Endothelial cell of umbilical vein (primary cell): ENCODE results near the gene CMSS1. TPM values are rescaled to one million over a fixed set of nuclear protein-coding genes. Genes with fewer than 3 reads are reported as not detected.

Experiments used
- BruUV-seq: library from RNA; stranded (reverse); fragments of 400-500 nt; replicated peaks from 2 replicates; lab custom pipeline; 2021; lab: Mats Ljungman, UMichigan
- CTCF ChIA-PET: fragments of 300-600, 350-600 bp; sonication (Branson Sonifier 250); formaldehyde crosslinking; loops from one replicate; lab custom pipeline; 2021; ENCODE audit warnings: antibody characterized with exemption, inconsistent platforms; lab: Charles Lee
- POLR2A ChIA-PET: fragments of 300-600, 350-600 bp; sonication (Branson Sonifier 250); formaldehyde crosslinking; loops from one replicate; lab custom pipeline; 2021; ENCODE audit warnings: antibody characterized with exemption, inconsistent platforms; lab: Charles Lee
- DNase-seq: peaks from one replicate; pipeline ENCODE4 v3.0.0-alpha.2; 2011; ENCODE audit warnings: low read depth, low spot score
- FAIRE-seq: peaks from 2 replicates; lab custom pipeline; 2011; peaks lifted over from hg19 to GRCh38; lab: Jason Lieb, UNC
- H2AFZ ChIP-seq: 2 replicates; pipeline ENCODE4 v1.6.0; 2012; ENCODE audit warnings: low read depth, low read length, control low read depth, inconsistent platforms
- H3K27ac ChIP-seq: 2 replicates; pipeline ENCODE4 v1.5.1; 2011; ENCODE audit warnings: low read depth, mild to moderate bottlenecking, control low read depth, low read length, moderate library complexity; ENCODE audit not compliant: insufficient read depth
- H3K27me3 ChIP-seq, 2 experiments: 2 replicates each; pipeline versions ENCODE4 v1.6.0 to v1.6.1; 2011; ENCODE audit warnings: low read length in 2 of 2, mixed read lengths in 1 of 2; ENCODE audit not compliant: control insufficient read depth in 2 of 2, insufficient read depth in 2 of 2
- H3K36me3 ChIP-seq, 2 experiments: 2 replicates in 1 of 2; 3 replicates in 1 of 2; pipeline ENCODE4 v1.5.1; 2011; ENCODE audit warnings: low read length in 2 of 2, mild to moderate bottlenecking in 1 of 2, moderate library complexity in 1 of 2; ENCODE audit not compliant: control insufficient read depth in 2 of 2, insufficient read depth in 2 of 2; ENCODE audit errors: extremely low read depth in 1 of 2
- H3K4me1 ChIP-seq: 3 replicates; pipeline ENCODE4 v1.5.1; 2011; ENCODE audit warnings: mild to moderate bottlenecking, low read length; ENCODE audit not compliant: control insufficient read depth, insufficient read depth; ENCODE audit errors: extremely low read depth
- H3K4me2 ChIP-seq: 2 replicates; pipeline ENCODE4 v1.6.1; 2011; ENCODE audit warnings: low read length, control low read depth, mixed read lengths; ENCODE audit not compliant: insufficient read depth
- H3K4me3 ChIP-seq, 3 experiments: fragments of 200-600 bp in 1 of 3; sonication (generic), shearing (Covaris generic) in 1 of 3; replicated peaks in 1 of 3; 2 replicates each; pipeline ENCODE4 v1.5.1; 2011 to 2016; ENCODE audit warnings: control low read depth in 3 of 3, low read length in 3 of 3, mild to moderate bottlenecking in 2 of 3, inconsistent platforms in 1 of 3, low read depth in 1 of 3, moderate library complexity in 1 of 3; ENCODE audit not compliant: insufficient read depth in 1 of 3
- H3K79me2 ChIP-seq: 2 replicates; pipeline ENCODE4 v1.6.0; 2012; ENCODE audit warnings: low read length, inconsistent platforms; ENCODE audit not compliant: control insufficient read depth, insufficient read depth
- H3K9ac ChIP-seq: replicated peaks from 2 replicates; pipeline ENCODE3; 2011; ENCODE audit warnings: low read length, control low read depth; ENCODE audit not compliant: insufficient read depth; ENCODE audit errors: extremely low read depth
- H3K9me1 ChIP-seq: replicated peaks from 3 replicates; pipeline ENCODE4 v1.6.0; 2011; ENCODE audit warnings: mild to moderate bottlenecking, low read length; ENCODE audit not compliant: control insufficient read depth, insufficient read depth; ENCODE audit errors: extremely low read depth
- H3K9me3 ChIP-seq: replicated peaks from 2 replicates; pipeline ENCODE4 v1.5.1; 2012; ENCODE audit warnings: low read length, inconsistent platforms; ENCODE audit not compliant: control insufficient read depth, insufficient read depth
- H4K20me1 ChIP-seq: replicated peaks from 2 replicates; pipeline ENCODE3; 2011; ENCODE audit warnings: mild to moderate bottlenecking, low read length; ENCODE audit not compliant: control insufficient read depth, insufficient read depth; ENCODE audit errors: extremely low read depth
- EZH2 ChIP-seq: IDR thresholded peaks from 2 replicates; pipeline ENCODE4 v1.6.1; 2012; ENCODE audit warnings: borderline replicate concordance, low read depth, mild to moderate bottlenecking, moderate library complexity, low read length, inconsistent platforms; ENCODE audit not compliant: severe bottlenecking
- FOS ChIP-seq: IDR thresholded peaks from 2 replicates; pipeline ENCODE4 v1.6.1; 2011; ENCODE audit warnings: mild to moderate bottlenecking, low read length, moderate library complexity, borderline replicate concordance; ENCODE audit not compliant: insufficient read depth
- GATA2 ChIP-seq: IDR thresholded peaks from 2 replicates; pipeline ENCODE4 v1.7.0; 2011; ENCODE audit warnings: low read depth, mild to moderate bottlenecking, moderate library complexity, mixed read lengths, low read length; ENCODE audit not compliant: insufficient read length, insufficient read depth
- JUN ChIP-seq: IDR thresholded peaks from 2 replicates; pipeline ENCODE4 v1.6.1; 2011; ENCODE audit warnings: borderline replicate concordance, low read depth; ENCODE audit not compliant: insufficient read length, insufficient read depth
- MYC ChIP-seq: IDR thresholded peaks from one replicate; pipeline ENCODE4 v1.6.1; 2011; ENCODE audit warnings: mild to moderate bottlenecking, low read depth, low read length
- POLR2A ChIP-seq: IDR thresholded peaks from 2 replicates; pipeline ENCODE4 v1.6.1; 2012; ENCODE audit warnings: low read depth, mild to moderate bottlenecking, control low read depth, low read length
- POLR2AphosphoS5 ChIP-seq: IDR thresholded peaks from 2 replicates; pipeline ENCODE4 v1.6.1; 2012; ENCODE audit warnings: low read depth, mild to moderate bottlenecking, control low read depth, low read length, moderate library complexity; ENCODE audit not compliant: insufficient read depth
- dilution Hi-C: fragments of 300-500 bp; cut with MboI; formaldehyde crosslinking; loops from one replicate; pipeline ENCODE4 v1.15.0; 2019; ENCODE audit warnings: low sequenced_read_pairs; ENCODE audit not compliant: extremely low pct_ligation_motif_present
- intact Hi-C: fragments of 100-400 bp; cut with micrococcal nuclease; formaldehyde crosslinking; loops from one replicate; pipeline ENCODE4 v1.10.0; 2022
- polyA plus RNA-seq, 4 experiments: library from polyadenylated mRNA; depleted of rRNA in 3 of 4; stranded (reverse) in 3 of 4; unstranded in 1 of 4; fragments of >200 nt; gene quantifications; 2 replicates each; pipeline versions ENCODE4 v1.2.1 to v1.2.3, GENCODE V29; 2011 to 2012; ENCODE audit warnings: missing spikeins in 1 of 4
- total RNA-seq: library from RNA; stranded (reverse); gene quantifications from 2 replicates; pipeline ENCODE4 v1.2.3, GENCODE V29; 2021
- TF ChIP-seq, protein P1 (sequence below), 2 donors: IDR thresholded peaks; 1 replicate in 1 of 2; 2 replicates in 1 of 2; pipeline ENCODE4 v1.5.1; 2011; ENCODE audit warnings: low read length in 2 of 2, mild to moderate bottlenecking in 2 of 2, moderate library complexity in 2 of 2, control low read depth in 1 of 2, inconsistent platforms in 1 of 2, low read depth in 1 of 2; ENCODE audit not compliant: insufficient read depth in 1 of 2; ENCODE audit errors: extremely low read depth in 1 of 2
- TF ChIP-seq, protein P2 (sequence below): IDR thresholded peaks from 2 replicates; pipeline ENCODE4 v1.6.1; 2011; ENCODE audit not compliant: insufficient read depth, insufficient read length

CMSS1 gene
- total and polyA plus RNA-seq, 2 donors (not counting 3 experiments of a cell fraction or from before 2014, with no cell fraction given): 9.7 to 60.6 TPM

DNA sequence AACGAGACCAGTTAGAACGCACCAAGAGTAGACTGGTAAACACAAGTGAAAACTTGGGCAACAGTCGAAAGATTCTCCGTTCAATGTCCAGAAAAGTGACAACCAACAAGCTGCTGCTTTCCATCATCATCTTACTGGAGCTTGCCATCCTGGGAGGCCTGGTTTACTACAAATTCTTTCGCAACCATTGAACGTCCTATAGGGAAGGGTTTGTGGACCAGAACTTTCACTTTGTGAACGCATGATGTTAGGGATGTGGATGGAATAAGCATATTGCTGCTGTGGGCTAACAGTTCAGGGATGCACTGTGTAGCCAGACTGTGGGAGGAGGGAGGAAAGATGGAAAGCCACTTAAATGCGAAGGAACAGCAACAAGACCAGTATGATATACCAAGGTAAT lies 408.2 kb downstream of the CMSS1 start:
- H3K36me3 ChIP-seq: no peaks in the 10 kb centered on the region
- no peaks in the 10 kb centered on the region for H3K79me2 ChIP-seq
- no peak overlapping the region for H3K4me3 ChIP-seq
- H3K4me1 ChIP-seq: no peaks in the 10 kb centered on the region
- intact Hi-C loops: no loop called here
- H3K9me1 ChIP-seq: no peaks in the 10 kb centered on the region
- BruUV-seq: no TSS peak
- H3K27me3 ChIP-seq: no peaks in the 10 kb centered on the region
- DNase-seq (no peak), FAIRE-seq (no peak)
- H3K9ac ChIP-seq: no peak overlapping the region
- H2AFZ ChIP-seq: no peak overlapping the region
- ChIA-PET POLR2A (interaction anchor here (0.6 to 0.7 kb wide), 2 partner anchors 349 to 393 kb away, joined by 3 to 4 read pairs; no protein-coding TSS in a partner anchor), CTCF (no interaction called here)
- no peaks in the 10 kb centered on the region for H3K9me3 ChIP-seq
- H3K27ac ChIP-seq: no peak overlapping the region
- dilution Hi-C loops: no loop called here
- no peak overlapping the region for H3K4me2 ChIP-seq
- H4K20me1 ChIP-seq: no peaks in the 10 kb centered on the region
- TF ChIP-seq GATA2 (no peak), JUN (no peak), POLR2A (no peak), MYC (no peak), EZH2 (no peak), FOS (no peak), POLR2AphosphoS5 (no peak)
- TF ChIP-seq, protein P1, sequence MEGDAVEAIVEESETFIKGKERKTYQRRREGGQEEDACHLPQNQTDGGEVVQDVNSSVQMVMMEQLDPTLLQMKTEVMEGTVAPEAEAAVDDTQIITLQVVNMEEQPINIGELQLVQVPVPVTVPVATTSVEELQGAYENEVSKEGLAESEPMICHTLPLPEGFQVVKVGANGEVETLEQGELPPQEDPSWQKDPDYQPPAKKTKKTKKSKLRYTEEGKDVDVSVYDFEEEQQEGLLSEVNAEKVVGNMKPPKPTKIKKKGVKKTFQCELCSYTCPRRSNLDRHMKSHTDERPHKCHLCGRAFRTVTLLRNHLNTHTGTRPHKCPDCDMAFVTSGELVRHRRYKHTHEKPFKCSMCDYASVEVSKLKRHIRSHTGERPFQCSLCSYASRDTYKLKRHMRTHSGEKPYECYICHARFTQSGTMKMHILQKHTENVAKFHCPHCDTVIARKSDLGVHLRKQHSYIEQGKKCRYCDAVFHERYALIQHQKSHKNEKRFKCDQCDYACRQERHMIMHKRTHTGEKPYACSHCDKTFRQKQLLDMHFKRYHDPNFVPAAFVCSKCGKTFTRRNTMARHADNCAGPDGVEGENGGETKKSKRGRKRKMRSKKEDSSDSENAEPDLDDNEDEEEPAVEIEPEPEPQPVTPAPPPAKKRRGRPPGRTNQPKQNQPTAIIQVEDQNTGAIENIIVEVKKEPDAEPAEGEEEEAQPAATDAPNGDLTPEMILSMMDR (IDR thresholded peaks at IDR 0.05; ENCODE audit: extremely low read depth in 1 of 2, insufficient read depth in 1 of 2, low read depth in 1 of 2, low read length in 2 of 2): no peak
- TF ChIP-seq, protein P2, sequence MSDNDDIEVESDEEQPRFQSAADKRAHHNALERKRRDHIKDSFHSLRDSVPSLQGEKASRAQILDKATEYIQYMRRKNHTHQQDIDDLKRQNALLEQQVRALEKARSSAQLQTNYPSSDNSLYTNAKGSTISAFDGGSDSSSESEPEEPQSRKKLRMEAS: no peak
